Peyer's patch (tissue), 4 donors: ENCODE data around the gene TEAD1.

Source experiments
- POLR2A ChIP-seq, 2 donors: fragments of 450-650 bp; IDR thresholded peaks; one replicate each; pipeline ENCODE4 v1.5.1; 2017; ENCODE audit warnings: antibody characterized with exemption in 2 of 2, mild to moderate bottlenecking in 2 of 2, moderate library complexity in 2 of 2
- TF ChIP-seq, protein P1 (sequence below), 6 experiments: fragments of 450-650 bp in 4 of 6; fragments of 200-600 bp in 2 of 6; sonication (generic) in 1 of 6; IDR thresholded peaks; one replicate each; pipeline ENCODE4 v1.5.1; 2017 to 2019; ENCODE audit warnings: antibody characterized with exemption in 6 of 6, mild to moderate bottlenecking in 3 of 6, moderate library complexity in 1 of 6

DNA sequence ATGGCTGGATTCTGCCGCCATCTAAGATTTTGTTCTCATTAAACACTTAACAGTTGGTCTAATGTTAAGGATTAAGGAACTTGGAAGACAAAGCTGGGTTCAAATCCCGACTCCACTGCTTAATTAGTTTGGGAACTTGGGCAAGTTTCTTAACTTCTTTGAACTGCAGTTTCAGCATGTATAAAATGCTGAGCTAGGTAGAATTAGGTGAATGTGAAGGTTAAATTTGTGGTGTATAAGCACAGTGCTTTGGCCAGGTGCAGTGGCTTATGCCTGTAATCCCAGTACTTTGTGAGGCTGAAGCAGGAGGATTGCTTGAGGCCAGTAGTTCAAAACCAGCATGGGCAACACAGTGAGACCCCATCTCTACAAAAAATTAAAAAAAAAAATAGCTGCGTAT is 174.2 kb downstream of the TEAD1 start:
- TF ChIP-seq POLR2A (IDR thresholded peaks at IDR 0.05), result no peak
- TF ChIP-seq, protein P1, sequence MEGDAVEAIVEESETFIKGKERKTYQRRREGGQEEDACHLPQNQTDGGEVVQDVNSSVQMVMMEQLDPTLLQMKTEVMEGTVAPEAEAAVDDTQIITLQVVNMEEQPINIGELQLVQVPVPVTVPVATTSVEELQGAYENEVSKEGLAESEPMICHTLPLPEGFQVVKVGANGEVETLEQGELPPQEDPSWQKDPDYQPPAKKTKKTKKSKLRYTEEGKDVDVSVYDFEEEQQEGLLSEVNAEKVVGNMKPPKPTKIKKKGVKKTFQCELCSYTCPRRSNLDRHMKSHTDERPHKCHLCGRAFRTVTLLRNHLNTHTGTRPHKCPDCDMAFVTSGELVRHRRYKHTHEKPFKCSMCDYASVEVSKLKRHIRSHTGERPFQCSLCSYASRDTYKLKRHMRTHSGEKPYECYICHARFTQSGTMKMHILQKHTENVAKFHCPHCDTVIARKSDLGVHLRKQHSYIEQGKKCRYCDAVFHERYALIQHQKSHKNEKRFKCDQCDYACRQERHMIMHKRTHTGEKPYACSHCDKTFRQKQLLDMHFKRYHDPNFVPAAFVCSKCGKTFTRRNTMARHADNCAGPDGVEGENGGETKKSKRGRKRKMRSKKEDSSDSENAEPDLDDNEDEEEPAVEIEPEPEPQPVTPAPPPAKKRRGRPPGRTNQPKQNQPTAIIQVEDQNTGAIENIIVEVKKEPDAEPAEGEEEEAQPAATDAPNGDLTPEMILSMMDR (IDR thresholded peaks at IDR 0.05), result no peak
